Suppressor macrophage (primary cell): Measurements from ENCODE around the gene CFAP43.
"Not testable (repeated sequence)": the region's sequence is repeated elsewhere in the genome, so short reads cannot be mapped to it uniquely, and the experiment has no call there.

ENCODE experiments used
- DNase-seq, 4 experiments: peaks; one replicate each; pipeline ENCODE4 v3.0.0-alpha.2; 2020 to 2022

Gene CFAP43

GRCh38 chr10:104257235-104257634, 25.1 kb upstream of the CFAP43 start:
- peak in 3 of 4 experiments; percentile 34 to 45 (median 40) for DNase-seq

GRCh38 chr10:104256335-104256961, 24.3 kb upstream of the CFAP43 start:
- DNase-seq: peak in 2 of 4 experiments; percentile 19 to 36

DNA sequence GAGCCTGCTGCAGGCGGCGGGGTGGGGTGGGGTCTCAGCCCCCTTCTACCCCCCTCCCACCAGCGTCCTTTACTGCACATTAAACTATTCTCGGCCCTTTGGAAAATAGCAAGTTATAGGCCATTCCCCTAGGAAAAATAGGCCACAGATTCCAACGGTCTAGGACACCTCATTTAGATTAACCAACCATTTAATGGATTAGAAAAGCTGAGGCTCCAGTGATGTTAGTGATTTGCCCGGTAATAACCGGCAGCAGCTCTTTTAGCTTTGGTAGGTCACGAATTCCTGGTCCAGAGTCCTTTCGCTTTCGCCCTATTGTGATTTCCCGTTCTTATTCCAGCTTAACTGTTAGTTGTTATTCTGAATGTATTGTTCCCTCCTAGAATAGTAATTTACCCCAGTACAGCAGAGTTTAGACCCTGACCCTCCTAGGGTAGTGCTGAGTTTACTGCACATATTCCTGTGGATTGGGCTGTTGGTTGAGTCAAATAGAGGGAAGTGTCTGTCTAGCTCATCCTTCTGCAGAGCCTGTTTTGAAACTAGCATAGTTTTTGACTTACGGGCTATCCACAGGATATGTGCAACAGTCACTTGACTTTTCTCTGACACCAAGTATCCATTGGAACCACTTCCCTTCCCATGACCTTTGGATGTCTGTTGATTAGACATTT, 23.3 kb upstream of the CFAP43 start:
- DNase-seq: peak; percentile 79 to 94 (median 90)

DNA sequence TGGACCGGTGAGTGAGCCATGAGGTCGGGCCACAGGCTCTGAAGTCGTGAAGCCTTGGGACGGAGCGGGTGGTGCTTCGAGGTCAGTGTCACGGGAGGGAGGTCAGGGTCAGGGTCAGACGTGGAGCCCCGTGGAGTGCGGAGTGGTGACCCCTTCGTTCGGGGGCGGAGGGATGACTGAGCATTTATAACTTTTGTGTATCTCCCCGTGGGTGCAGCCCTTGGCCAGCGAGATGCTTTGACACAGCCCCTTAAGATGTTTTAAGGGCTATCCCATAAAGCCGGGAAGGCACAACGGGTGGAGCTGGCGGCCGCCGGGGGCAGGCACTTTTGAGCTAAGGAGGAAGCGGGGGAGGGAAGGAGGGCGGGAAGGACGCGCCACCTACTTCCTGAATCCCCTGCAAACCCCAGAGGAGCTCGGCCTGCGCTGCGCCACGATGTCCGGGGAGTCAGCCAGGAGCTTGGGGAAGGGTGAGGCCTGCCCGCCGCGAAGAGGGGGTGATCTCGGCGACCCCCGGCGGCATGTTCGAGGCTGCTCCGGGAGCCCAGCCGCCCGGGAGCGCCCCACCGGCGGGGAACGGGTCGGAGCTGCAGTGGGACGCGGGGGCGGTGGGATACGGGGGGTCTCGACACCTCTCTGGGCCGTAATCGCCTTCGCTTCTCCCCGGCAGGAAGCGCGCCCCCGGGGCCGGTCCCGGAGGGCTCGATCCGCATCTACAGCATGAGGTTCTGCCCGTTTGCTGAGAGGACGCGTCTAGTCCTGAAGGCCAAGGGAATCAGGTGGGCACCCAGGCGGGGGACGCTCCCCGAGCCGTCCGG, 22.5 kb upstream of the CFAP43 start, which contains the start of gene GSTO1:
Gene GSTO1 (plus strand): TSS at position 400 of the 818 bp plus-strand sequence. CDS start 37 bp downstream, at position 437.
- DNase-seq: peak; percentile 89 to 95 (median 94)

- DNase-seq: peak in 2 of 4 experiments; percentile 31 to 32
Observed at GRCh38 chr10:104253606-104254410, 21.6 kb upstream of the CFAP43 start.

- DNase-seq: peak in 3 of 4 experiments; percentile 45 to 49 (median 49)
Observed at GRCh38 chr10:104253106-104253505, 20.9 kb upstream of the CFAP43 start.

DNA sequence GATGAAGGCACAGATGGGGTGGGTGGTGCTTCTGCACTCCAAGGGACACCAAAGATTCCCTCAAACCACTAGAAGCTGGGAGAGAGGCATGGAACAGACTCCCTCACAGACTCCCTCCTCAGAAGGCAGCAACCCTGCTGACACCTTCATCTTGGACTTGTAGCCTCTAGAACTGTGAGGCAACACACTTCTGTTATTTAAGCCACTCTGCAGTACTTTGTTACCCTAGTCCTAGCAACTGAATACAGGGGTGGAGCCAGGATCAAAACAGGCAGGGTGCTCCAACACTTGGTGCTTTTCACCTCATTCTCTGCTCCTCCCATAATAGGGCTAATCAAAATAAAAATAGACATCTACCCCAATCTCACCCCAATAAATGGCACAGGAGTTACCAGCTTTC, 20.2 kb upstream of the CFAP43 start:
- DNase-seq: peak in 3 of 4 experiments; percentile 42 to 58 (median 56)

GRCh38 chr10:104251443-104251842, 19.3 kb upstream of the CFAP43 start:
- no peak for DNase-seq

DNA sequence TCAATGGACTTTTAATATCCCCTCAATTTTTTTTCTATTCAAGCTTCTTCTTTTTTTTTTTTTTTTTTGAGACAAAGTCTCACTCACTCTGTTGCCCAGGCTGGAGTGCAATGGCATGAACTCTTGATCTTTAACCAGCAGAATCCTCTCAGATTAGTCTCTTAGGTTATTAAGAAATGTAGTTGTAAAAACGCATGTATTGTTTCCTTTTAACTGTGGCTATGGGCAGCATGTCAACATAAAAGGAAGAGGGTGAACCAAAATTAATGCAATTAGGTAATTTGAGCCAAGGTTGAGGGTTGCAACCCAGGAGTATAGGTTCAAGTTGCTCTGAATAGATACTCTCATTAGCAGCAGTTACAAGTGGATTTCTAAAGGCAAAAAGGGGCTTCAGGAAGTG, 18.2 kb upstream of the CFAP43 start:
- no peak for DNase-seq

DNA sequence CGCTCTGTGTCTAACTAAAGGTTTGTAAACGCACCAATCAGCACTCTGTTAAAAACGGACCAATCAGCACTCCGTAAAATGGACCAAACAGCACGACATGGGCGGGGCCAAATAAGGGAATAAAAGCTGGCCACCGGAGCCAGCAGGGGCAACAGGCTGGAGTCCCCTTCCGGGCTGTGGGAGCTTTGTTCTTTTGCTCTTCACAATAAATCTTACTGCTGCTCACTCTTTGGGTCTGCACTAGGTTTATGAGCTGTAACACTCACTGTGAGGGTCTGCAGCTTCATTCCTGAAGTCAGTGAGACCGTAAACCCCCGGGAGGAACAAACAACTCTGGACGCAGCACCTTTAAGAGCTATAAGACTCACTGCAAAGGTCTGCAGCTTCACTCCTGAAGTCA, 16.8 kb upstream of the CFAP43 start:
- DNase-seq: not testable (repeated sequence)

GRCh38 chr10:104247513-104248146, 15.5 kb upstream of the CFAP43 start:
- DNase-seq: peak in 2 of 4 experiments; percentile 46 to 65

GRCh38 chr10:104246976-104247375, 14.8 kb upstream of the CFAP43 start:
- peak; percentile 84 to 97 (median 92) for DNase-seq

- DNase-seq: no peak
Observed at GRCh38 chr10:104245066-104245632, 13.0 kb upstream of the CFAP43 start.

DNA sequence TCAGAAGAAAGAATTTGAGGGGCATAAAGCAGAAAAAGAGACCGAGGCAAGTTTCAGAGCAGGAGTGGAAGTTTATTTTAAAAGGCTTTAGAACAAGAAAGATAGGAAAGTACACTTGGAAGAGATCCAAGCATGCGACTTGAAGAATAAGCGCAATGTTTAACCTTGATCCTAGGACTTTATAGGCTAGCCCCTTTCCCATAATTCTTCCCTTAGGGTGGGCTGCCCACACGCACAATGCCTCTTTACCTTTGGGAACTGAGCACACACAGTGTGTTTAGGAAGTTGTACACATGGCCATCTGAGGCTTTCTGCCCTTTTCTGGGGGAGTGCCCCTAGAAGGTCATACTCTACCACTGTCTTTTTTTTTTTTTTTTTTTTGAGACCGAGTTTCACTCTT, 11.3 kb upstream of the CFAP43 start:
- no peak for DNase-seq

- not testable (repeated sequence) for DNase-seq
Observed at GRCh38 chr10:104243009-104243408, 10.8 kb upstream of the CFAP43 start.

DNA sequence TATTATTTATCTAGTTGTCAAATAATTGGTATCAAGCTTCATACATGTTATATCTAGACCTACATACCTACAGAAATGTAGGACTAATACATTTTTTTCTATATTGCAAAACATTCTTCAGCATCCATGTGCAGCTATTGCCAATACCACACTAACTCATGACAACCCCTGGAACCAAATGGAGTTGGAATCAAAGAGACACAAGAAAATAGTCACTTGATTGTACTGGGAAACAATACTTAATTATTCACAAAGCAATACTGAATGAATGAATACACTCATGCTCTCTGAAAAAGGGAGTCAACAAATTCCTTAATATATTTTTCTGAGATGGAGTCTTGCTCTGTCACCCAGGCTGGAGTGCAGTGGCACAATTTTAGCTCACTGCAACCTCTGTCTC, 10.4 kb upstream of the CFAP43 start:
- DNase-seq: no peak

DNA sequence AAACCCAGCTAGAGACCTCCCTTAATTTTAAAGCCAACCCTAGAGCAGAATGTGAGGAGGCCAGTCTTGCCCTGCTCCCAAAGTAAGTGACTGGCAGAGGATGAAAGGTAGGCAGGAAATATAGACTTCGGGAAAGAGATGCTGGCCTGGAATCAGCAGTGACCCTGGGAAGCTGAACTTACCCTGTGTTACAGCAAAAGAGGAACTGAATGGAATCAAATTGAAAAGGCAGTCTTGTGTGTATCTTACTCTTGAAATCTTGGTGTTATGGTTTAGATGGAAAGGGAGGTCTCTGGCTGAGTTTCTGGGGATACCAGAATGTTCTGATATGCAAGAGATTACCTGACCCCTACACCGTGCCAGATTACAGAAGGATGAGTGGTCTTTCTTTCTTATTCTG, 7.9 kb upstream of the CFAP43 start:
- DNase-seq: peak in 2 of 4 experiments; percentile 22 to 48

DNA sequence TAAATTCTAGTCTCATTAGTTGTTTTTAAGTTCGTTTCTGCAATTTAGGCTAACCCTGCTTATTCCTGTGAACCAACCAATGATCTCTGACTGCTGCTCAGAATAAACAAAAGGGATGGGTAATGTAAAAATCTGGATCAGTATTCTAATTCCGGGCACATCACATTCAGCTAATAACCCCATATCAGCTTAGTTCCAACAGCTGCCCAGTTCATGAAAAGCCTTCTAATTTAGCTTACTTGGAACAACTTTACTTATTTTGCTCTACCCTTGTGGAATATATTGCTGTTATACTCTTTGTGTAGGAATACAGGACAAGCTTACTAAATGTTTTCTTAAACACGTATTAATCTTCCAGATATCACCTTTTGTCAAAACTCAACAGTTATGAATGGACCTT, 3.6 kb upstream of the CFAP43 start:
- DNase-seq: no peak

GRCh38 chr10:104234934-104235333, 2.8 kb upstream of the CFAP43 start:
- no peak for DNase-seq

GRCh38 chr10:104233817-104234216, 1.7 kb upstream of the CFAP43 start:
- no peak for DNase-seq

DNA sequence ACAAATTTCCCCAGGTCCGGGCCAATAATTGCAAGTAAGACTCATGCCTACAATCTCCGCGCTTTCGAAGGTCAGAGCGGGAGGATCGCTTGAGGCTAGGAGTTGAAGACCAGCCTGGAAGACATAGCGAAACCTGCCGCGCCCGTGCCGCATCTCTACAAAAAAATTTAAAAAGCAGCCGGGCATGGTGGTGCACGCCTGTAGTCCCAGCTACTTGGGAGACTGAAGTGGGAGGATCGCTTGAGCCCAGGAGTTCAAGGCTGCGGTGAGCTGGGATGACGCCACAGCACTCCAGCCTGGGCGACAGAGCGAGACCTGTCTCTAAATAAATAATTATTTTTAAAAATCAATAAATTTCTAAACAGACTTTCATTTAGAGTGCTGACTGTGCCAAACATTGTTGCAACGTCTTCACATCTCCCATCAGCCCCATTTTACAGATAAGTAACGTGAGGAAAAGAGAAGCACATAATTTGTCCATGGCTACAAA, 494 bp upstream of the CFAP43 start:
- DNase-seq: no peak
